NK-92 (cell line): ENCODE data around the gene EEA1.
"Not testable (repeated sequence)": the region's sequence is repeated elsewhere in the genome, so short reads cannot be mapped to it uniquely, and the experiment has no call there.

Source experiments
- DNase-seq: peaks from one replicate; lab custom pipeline; 2025; ENCODE audit not compliant: unreplicated experiment; lab: John Stamatoyannopoulos, UW

Gene EEA1

DNA sequence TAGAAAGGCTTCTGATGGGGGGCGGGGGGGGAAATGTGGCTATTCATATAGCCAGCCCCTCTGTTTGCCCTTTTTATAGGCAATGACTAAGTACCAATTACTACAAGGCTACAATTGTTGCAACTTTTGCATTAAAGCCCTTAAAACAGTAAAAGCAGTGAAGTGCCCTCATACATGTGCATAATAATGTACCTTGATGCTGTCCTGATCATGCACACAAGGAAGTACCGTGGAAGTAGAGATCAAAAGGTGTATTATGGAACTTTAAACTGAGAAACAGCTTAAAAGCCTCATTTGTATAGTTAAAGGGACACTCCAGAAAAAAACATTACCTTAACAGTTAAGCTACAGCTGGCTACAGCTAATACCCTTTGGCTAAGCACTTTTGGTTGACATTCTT is 114.5 kb downstream of the EEA1 start:
- no peak for DNase-seq

DNA sequence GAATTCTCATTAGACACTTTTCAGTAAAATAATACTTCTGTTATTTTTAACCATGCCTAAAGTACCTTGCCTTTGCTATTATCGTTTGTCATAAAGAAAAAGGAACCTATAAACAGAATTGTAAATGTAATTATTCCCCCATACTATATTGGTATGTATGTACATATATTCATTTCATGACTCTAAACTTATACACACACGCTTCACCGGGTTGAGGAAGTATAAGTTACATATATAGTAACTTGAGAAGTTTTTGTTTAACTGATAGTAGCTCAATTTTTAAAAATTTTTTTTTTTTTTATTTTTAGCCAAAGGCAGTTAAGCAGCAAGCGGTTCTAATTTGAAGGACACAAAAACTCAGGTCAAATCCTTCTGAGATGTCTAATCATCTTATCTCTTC is 118.7 kb downstream of the EEA1 start:
- no peak for DNase-seq

- DNase-seq = no peak
Observed at GRCh38 chr12:92803903-92804302, 125.2 kb downstream of the EEA1 start.

GRCh38 chr12:92802906-92803305 is 126.2 kb downstream of the EEA1 start:
- no peak for DNase-seq

DNA sequence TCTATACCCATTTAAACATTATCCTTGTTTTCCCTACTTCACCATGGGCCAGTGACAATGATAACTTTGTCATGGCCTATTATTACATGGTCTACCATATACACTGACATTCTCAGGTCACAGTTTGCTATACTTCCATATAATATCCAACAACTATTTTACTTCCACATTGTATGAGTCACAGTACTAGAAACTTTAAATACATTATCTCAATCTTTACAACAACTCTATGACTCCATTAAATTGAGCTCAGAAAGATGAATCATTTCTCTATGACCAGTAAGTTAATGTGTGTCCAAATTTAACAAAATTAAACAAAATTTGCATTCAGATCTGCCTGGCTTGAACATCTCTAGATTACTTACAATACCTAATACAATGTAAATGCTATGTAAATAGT is 132.4 kb downstream of the EEA1 start:
- DNase-seq = no peak

DNA sequence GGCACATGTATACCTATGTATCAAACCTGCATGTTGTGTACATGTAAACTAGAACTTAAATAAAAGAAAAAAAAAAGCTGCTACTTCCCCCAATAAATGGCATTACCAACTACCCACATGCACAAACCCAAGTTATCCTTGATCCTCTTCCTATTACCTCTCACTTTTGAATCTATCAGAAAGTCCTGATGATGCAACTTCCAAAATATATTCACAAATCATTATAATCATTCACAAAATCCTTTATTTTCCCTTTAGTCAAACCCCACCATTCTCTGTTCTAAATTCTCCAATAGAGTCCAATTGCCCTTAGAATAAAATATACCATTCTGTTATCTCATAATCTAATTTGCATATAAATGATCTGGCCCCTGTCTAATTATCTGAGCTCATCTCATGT is 134.3 kb downstream of the EEA1 start:
- DNase-seq = no peak

DNA sequence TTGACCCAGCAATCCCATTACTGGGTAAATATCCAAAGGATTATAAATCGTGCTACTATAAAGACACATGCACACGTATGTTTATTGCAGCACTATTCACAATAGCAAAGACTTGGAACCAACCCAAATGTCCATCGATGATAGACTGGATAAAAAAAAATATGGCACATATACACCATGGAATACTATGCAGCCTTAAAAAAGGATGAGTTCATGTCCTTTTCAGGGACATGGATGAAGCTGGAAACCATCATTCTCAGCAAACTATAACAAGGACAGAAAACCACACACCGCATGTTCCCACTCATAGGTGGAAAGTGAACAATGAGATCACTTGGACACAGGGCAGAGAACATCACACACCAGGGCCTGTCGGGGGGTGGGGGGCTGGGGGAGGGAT is 134.7 kb downstream of the EEA1 start:
- DNase-seq = not testable (repeated sequence)

GRCh38 chr12:92786045-92786444 is 143.1 kb downstream of the EEA1 start:
- no peak for DNase-seq

GRCh38 chr12:92785563-92785950 is 143.5 kb downstream of the EEA1 start:
- DNase-seq = no peak

- DNase-seq = no peak
Observed at GRCh38 chr12:92784797-92785562, 144.1 kb downstream of the EEA1 start.

DNA sequence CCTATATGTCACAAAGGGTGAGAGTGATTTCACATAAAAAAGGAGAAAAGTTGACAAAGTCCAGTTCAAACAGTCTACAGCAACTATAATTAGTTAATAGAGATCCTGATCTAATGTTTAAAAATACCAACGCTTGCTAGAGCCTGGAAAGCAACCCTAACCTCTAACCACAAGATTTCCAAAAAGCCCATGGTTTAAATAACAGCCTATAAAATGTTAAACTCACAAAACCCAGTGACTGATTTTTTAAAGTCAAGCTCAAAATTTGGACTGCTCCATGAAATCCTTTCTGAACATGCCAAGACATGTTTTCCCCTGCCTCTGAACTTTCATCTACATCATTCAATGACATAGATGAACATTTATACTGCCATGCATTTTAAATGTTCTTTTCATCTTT is 144.7 kb downstream of the EEA1 start:
- no peak for DNase-seq

DNA sequence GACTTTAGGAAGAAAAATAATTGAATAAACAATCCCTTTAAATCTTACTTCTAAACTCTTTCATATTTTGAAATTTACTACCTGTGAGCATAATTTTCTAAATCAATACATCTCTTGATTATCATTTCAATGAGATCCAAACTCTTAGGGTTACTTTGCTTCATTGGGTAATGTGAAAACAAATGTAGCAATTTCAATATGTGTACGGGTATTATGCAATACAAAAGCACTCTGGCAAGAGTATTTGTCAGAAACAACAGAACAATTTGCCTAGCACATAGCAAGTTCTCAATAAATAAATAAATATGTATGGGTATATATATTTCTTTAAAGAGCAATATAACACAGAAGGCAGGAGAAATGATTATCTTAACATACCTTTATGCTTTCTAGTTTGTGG is 149.2 kb downstream of the EEA1 start:
- DNase-seq = no peak

GRCh38 chr12:92778525-92778924 is 150.6 kb downstream of the EEA1 start:
- DNase-seq = no peak

GRCh38 chr12:92775416-92775815 is 153.7 kb downstream of the EEA1 start:
- DNase-seq = no peak

DNA sequence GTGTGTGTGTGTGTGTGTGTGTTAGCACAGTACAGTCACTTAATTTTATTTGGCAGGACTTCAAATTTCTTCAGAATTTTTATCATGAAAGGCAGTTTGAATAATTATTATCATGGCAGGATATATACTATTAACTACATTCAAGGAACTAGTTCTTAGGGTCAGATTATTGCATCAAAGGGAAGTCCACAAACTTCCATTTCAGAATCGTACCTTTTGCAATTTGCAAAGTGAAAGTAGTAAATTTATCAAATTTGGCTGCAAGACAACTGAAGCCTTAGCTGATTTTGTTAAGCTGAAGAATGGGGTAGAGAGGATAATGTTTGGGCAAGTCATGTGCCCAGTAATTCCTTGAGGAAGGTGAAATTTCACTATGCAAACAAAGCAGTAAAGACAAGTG is 158.1 kb downstream of the EEA1 start:
- DNase-seq = no peak

DNA sequence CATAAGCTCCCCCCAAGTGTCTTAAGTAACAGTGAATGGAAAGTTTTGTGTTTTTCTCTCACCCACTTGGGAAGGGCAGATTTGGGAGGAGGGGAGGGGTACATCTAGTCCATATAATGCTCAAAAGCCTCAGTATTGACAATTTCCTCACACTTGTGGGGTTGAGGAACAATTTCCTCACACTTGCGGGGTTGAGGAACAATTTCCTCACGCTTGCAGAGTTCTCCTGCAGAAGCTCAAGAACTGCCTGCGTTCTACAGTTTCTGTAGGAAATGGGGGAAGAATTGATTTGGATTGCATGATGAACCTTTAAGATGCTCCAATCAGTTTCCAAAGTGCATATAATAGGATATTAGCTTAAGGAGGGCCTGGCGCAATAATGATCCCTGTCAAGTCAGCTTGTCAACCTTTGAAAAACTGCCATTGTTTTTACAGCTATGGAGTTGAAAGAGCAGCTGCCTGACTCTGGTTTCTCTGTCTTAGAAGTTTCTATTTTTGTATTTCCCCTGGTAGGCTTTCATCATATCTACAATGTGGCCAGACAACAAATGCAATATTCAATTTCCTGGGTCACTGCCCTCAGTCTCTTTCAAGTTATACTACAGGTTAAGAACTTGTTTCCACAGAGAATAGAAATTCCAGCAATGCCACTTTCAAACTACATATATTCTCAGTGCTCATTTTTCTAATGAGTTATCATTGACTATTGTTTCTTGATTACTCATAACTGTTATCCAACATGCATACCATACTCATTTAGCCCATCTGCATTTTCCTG is 159.8 kb downstream of the EEA1 start:
- no peak for DNase-seq

DNA sequence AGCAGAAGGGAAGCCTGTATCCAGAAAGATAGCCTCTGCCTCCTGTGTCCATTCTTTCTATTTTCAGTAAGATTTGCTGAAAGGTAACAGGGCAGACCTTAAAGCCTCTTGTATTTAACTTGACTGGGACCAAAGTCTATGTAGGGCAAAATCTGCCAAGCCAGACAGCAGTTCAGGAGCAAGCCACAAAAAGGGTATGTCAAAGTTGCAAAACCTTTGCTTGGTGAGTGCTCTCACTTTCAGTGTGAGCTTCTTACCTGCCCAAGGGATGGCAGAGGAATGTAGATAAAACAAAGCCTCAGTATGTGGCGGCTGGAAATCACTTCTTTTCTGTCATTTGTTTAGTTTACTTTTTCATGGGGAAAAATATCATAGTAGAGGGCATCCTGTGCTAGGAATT is 163.2 kb downstream of the EEA1 start:
- no peak for DNase-seq

- DNase-seq = no peak
Observed at GRCh38 chr12:92764831-92765230, 164.3 kb downstream of the EEA1 start.

- DNase-seq = no peak
Observed at GRCh38 chr12:92762773-92763172, 166.3 kb downstream of the EEA1 start.

DNA sequence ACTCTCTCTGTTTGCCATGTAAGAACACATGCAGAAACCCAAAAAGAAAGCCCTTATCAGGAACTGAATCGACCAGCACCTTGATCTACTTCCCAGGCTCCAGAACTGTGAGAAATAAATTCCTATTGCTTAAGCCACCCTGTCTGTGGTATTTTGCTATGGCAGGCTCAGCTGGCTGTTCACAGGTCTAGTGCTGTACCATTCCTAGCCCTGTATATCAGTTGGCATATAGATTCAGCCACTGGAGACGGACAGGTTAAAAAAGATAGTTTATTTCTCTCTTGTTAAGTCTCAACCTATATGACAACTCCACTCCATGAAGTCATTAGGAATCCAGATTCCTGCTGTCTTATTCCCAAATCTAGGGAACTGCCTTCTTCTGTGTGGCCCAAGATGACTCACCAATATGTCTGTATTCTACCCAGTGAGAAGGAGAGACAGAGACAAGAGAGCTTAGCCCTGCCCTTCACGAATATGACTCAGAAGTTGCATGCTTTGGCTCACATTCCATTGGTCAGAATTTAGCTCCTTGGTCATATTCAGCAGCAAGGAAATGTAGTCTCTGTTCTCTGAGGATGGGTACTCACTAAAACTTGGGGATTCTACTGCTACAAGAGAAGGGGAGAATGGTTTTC is 169.3 kb downstream of the EEA1 start:
- DNase-seq = no peak

DNA sequence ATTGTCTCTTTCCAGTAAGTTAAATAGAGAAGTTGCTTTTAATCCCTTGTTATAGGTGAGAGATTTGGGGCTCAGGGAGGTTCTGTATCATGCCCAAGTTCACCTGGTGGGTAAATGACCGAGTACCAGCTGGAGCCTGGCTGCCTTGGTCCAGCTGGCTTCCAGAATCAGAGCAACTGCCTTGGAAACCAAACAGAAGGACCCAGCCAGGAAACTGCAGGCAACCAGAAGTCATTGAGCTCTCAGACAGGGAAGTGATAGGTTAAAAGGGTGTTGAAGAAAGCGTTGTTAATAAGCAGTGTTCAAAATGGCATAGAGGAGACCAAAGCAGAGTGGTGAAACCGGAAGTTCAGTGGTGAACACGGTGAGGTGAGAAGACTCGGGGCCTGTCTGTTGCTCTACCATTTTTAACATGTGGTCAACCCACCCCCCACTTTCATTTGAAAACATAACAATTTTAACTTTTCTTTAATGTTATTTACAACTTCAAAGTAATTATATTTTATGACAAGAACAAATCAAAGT is 171.4 kb downstream of the EEA1 start:
- DNase-seq = no peak
